ENCODE data around the gene KIF3C. TPM values are rescaled to one million over a fixed set of nuclear protein-coding genes. Genes with fewer than 3 reads are reported as not detected.
A peak's percentile ranks its signal among the peaks of the same experiment; 100 is the strongest.

The KIF3C gene
- total RNA-seq, 2 donors from 2014 or later = 42.9 to 51.4 TPM

DNA sequence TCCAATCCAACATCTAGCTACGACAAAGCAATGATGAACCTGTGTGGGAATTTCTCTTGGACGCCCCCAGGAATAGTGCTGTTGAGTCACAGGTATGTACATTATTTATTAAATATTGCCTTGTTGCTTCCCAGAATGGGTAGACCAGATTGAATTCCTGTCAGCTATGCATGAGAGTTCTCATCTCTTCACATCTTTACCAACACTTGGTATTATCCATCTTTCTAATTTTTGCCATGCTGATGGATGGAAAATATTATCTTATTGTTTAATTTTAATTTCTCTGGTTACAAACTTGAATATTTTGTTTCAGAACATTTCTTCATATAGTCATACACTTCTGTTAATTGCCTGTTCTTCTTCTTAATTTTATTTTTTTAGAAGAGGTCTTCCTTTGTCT lies 42.0 kb upstream of the KIF3C start:
- H3K36me3 ChIP-seq (ENCODE audit: control insufficient read depth, insufficient read depth, low read length) = no peaks in the 10 kb centered on the region
- Mint-ChIP-seq H3K4me1 (peaks cover 2% of the 10 kb centered on the region), H3K27ac (no peak overlapping the region), H3K27me3 (ENCODE audit: insufficient read depth) (no peaks in the 10 kb centered on the region), H3K9me3 (no peaks in the 10 kb centered on the region), H3K4me3 (no peak overlapping the region), H3K36me3 (ENCODE audit: low read depth) (no peaks in the 10 kb centered on the region)
- no peak overlapping the region for H3K27ac ChIP-seq (ENCODE audit: low read depth, low read length)
- no peak for DNase-seq
- H3K4me3 ChIP-seq (ENCODE audit: low read length) = no peak overlapping the region
- H3K4me1 ChIP-seq (ENCODE audit: control insufficient read depth, insufficient read depth, low read length) = no peaks in the 10 kb centered on the region
- H3K9ac ChIP-seq (ENCODE audit: extremely low read depth, low read length, poor library complexity, severe bottlenecking) = no peak overlapping the region
- H3K27me3 ChIP-seq (ENCODE audit: control insufficient read depth, insufficient read depth, low read length, poor library complexity, severe bottlenecking) = no peaks in the 10 kb centered on the region
- WGBS, 2 experiments (ENCODE audit: insufficient coverage in 1 of 2, insufficient read length in 1 of 2) = 100% methylated on average over 2 of the region's 2 CpGs; no CpG with 5 or more reads in 1 of the 2 experiments
- TF ChIP-seq, protein P1, sequence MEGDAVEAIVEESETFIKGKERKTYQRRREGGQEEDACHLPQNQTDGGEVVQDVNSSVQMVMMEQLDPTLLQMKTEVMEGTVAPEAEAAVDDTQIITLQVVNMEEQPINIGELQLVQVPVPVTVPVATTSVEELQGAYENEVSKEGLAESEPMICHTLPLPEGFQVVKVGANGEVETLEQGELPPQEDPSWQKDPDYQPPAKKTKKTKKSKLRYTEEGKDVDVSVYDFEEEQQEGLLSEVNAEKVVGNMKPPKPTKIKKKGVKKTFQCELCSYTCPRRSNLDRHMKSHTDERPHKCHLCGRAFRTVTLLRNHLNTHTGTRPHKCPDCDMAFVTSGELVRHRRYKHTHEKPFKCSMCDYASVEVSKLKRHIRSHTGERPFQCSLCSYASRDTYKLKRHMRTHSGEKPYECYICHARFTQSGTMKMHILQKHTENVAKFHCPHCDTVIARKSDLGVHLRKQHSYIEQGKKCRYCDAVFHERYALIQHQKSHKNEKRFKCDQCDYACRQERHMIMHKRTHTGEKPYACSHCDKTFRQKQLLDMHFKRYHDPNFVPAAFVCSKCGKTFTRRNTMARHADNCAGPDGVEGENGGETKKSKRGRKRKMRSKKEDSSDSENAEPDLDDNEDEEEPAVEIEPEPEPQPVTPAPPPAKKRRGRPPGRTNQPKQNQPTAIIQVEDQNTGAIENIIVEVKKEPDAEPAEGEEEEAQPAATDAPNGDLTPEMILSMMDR (conservative IDR thresholded peaks at IDR 0.05) = no peak
- no peaks in the 10 kb centered on the region for H3K9me3 ChIP-seq (ENCODE audit: control insufficient read depth, low read length)

DNA sequence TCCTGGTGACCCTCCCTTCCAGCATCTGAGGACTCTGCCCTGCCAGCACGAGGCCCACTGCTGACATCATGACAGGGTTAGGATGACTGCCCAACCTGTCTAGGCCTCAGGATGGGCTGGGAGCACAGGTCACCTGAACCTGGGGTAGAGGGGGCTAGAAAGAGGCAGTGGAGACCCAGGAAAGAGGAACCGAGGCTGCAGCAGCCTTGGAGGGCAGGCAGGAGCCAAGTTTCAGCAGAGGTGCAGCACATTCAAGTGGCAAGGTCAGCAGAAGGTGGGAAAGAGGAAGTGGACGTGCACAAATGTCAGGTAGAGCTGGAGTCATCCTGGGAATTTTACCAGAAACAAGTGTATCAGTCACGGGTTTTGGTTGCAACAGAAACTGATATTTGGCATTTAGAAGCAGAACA lies 37.9 kb upstream of the KIF3C start:
- Histone ChIP-seq H3K36me3 (ENCODE audit: control insufficient read depth, insufficient read depth, low read length) (no peaks in the 10 kb centered on the region), H3K9me3 (ENCODE audit: control insufficient read depth, low read length) (no peaks in the 10 kb centered on the region), H3K4me1 (ENCODE audit: control insufficient read depth, insufficient read depth, low read length) (peaks cover 9% of the 10 kb centered on the region), H3K4me3 (ENCODE audit: low read length) (no peak overlapping the region), H3K9ac (ENCODE audit: extremely low read depth, low read length, poor library complexity, severe bottlenecking) (no peak overlapping the region), H3K27ac (ENCODE audit: low read depth, low read length) (no peak overlapping the region), H3K27me3 (ENCODE audit: control insufficient read depth, insufficient read depth, low read length, poor library complexity, severe bottlenecking) (no peaks in the 10 kb centered on the region)
- no peak overlapping the region for H3K4me3 Mint-ChIP-seq
- H3K27ac Mint-ChIP-seq = no peak overlapping the region
- no peaks in the 10 kb centered on the region for H3K27me3 Mint-ChIP-seq (ENCODE audit: insufficient read depth)
- DNase-seq = no peak
- H3K4me1 Mint-ChIP-seq = peaks cover 10% of the 10 kb centered on the region
- WGBS, 2 experiments (ENCODE audit: insufficient coverage in 1 of 2, insufficient read length in 1 of 2) = 86 to 91% methylated on average over 4 of the region's 4 CpGs
- TF ChIP-seq, protein P1 (conservative IDR thresholded peaks at IDR 0.05) = no peak
- H3K9me3 Mint-ChIP-seq = no peaks in the 10 kb centered on the region
- H3K36me3 Mint-ChIP-seq (ENCODE audit: low read depth) = no peaks in the 10 kb centered on the region

DNA sequence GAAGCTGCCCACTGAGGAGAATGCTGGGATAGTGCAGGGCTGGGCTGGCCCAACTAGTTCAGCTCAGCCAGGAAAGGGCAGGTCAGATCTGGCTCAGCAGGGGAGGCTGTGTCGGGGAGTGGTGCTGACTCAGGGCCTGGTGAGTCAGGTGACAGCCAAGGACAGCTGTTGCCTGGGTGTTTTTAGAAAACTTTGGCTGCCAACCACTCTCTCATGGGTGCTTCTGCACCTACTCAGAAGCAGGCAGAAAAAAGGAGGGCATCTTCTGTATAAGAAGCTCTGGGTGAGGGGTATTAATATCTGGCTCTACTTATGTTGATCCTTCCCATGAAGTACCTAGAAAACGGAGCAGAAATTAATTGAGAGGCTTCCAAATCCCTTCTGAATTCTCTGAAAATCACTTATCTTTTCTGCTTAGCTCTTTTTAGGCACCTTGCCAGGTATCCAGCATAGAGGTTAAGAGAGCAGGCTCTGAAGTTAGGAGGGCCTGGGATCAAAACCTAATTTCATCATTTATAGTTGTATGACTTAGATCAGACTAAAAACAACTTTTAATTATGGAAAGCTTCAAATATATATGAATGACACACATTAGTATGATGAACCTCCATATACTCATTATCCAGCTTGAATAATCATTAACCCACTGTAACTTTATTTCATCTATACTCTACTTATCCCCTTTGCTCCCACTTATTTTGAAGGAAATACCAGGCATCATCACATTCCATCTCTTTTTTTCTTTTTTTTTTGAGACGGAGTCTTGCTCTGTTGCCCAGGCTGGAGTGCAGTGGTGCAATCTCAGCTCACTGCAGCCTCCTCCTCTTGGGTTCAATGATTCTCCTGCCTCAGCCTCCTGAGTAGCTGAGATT lies 36.1 kb upstream of the KIF3C start:
- Histone ChIP-seq H3K9me3 (ENCODE audit: control insufficient read depth, low read length) (no peaks in the 10 kb centered on the region), H3K27ac (ENCODE audit: low read depth, low read length) (no peak overlapping the region), H3K4me3 (ENCODE audit: low read length) (no peak overlapping the region), H3K27me3 (ENCODE audit: control insufficient read depth, insufficient read depth, low read length, poor library complexity, severe bottlenecking) (no peaks in the 10 kb centered on the region), H3K9ac (ENCODE audit: extremely low read depth, low read length, poor library complexity, severe bottlenecking) (no peak overlapping the region), H3K4me1 (ENCODE audit: control insufficient read depth, insufficient read depth, low read length) (peaks cover 9% of the 10 kb centered on the region), H3K36me3 (ENCODE audit: control insufficient read depth, insufficient read depth, low read length) (no peaks in the 10 kb centered on the region)
- TF ChIP-seq, protein P1 (conservative IDR thresholded peaks at IDR 0.05) = no peak
- Mint-ChIP-seq H3K27me3 (ENCODE audit: insufficient read depth) (no peaks in the 10 kb centered on the region), H3K36me3 (ENCODE audit: low read depth) (no peaks in the 10 kb centered on the region), H3K4me1 (peaks cover 10% of the 10 kb centered on the region), H3K4me3 (no peak overlapping the region), H3K27ac (no peak overlapping the region), H3K9me3 (no peaks in the 10 kb centered on the region)
- 57 to 71% methylated on average over 3 of the region's 3 CpGs for WGBS, 2 experiments (ENCODE audit: insufficient coverage in 1 of 2, insufficient read length in 1 of 2)
- peak; percentile 90 for DNase-seq
